Large intestine (tissue), 12 donors: ENCODE data around the gene OOSP1. TPM values are rescaled to one million over a fixed set of nuclear protein-coding genes. Genes with fewer than 3 reads are reported as not detected.
A peak's percentile ranks its signal among the peaks of the same experiment; 100 is the strongest.
"Not testable (repeated sequence)": the region's sequence is repeated elsewhere in the genome, so short reads cannot be mapped to it uniquely, and the experiment has no call there.

ENCODE experiments used
- DNase-seq, 2 donors: peaks; one replicate each; pipeline versions ENCODE4 v3.0.0 to v3.0.0-alpha.2; 2013
- H3K27ac ChIP-seq: one replicate; pipeline ENCODE4 v1.5.1; 2013; ENCODE audit warnings: low read length
- H3K27me3 ChIP-seq: 2 replicates; pipeline ENCODE4 v1.6.1; 2013; ENCODE audit warnings: low read length; ENCODE audit not compliant: control insufficient read depth, insufficient read depth
- H3K36me3 ChIP-seq: 2 replicates; pipeline ENCODE4 v1.6.1; 2013; ENCODE audit warnings: low read length; ENCODE audit not compliant: control insufficient read depth, insufficient read depth
- H3K4me1 ChIP-seq: one replicate; pipeline ENCODE4 v1.6.1; 2013; ENCODE audit warnings: low read length; ENCODE audit not compliant: control insufficient read depth, insufficient read depth
- H3K4me3 ChIP-seq: one replicate; pipeline ENCODE4 v1.5.1; 2013; ENCODE audit warnings: low read length
- H3K9me3 ChIP-seq: one replicate; pipeline ENCODE4 v1.6.1; 2013; ENCODE audit warnings: mild to moderate bottlenecking, low read depth, low read length, moderate library complexity; ENCODE audit not compliant: control insufficient read depth
- WGBS: methylation state at CpG from one replicate; pipeline ENCODE4 v1.1.5; 2013; ENCODE audit warnings: low lambda C conversion rate; ENCODE audit not compliant: insufficient coverage; 5-methylcytosine and 5-hydroxymethylcytosine counted together
- long read RNA-seq, 11 donors: transcript quantifications; one replicate each; lab custom pipeline, GENCODE V29; 2026
- polyA plus RNA-seq: library from polyadenylated mRNA; unstranded; fragments of 120-200 nt; gene quantifications from one replicate; pipeline ENCODE4 v1.2.1, GENCODE V29; 2013

The OOSP1 gene, protein sequence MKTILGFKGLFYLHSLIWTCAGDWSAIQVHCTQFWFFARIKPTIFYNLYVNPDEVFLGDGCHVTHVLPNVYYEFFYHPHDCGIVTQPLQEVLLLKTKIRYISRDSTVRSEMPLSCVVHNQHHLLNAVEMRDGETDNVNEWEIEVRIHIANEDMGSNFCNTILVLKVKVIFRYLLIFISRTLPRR
- polyA plus RNA-seq, result not detected
- long read RNA-seq, donor 1, result 0 reads
- long read RNA-seq, donor 2, result 0 reads
- long read RNA-seq, donor 3, result 0 reads
- long read RNA-seq, donor 4, result 0 reads
- long read RNA-seq, donor 5, result 0 reads
- long read RNA-seq, donor 6, result 0 reads
- long read RNA-seq, donor 7, result 0 reads
- long read RNA-seq, donor 8, result 0 reads
- long read RNA-seq, donor 9, result 0 reads
- long read RNA-seq, donor 10, result 0 reads
- long read RNA-seq, donor 11, result 0 reads

DNA sequence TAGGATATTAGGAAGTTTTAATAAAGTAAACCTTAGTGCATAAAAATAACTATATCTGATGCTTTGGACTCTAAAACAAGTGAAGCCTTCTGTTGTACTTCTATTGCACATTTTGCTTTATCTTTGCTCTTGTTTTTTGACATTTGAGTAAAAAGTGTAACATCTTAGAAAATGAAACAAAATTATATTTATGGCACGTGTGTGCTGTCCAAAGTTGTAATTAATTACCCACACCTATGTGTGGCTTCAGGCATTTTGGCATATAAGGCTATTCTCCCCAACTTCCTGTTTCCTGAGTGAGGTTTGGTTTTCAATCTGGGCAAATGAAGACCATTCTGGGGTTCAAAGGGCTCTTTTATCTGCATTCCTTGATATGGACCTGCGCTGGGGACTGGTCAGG lies at the start of gene OOSP1:
TSS of gene OOSP1 (plus strand) at position 301 of the 400 bp plus-strand sequence. CDS start at position 324, 23 bp downstream.
- Histone ChIP-seq H3K27ac (no peak within 1 kb of the TSS), H3K4me3 (no peak within 1 kb of the TSS), H3K4me1 (no peaks in the 10 kb centered on the region), H3K9me3 (no peaks in the 10 kb centered on the region), H3K36me3 (no peaks in the 10 kb centered on the region), H3K27me3 (no peaks in the 10 kb centered on the region)
- 50% methylated on average over 1 of the region's 2 CpGs for WGBS
- DNase-seq, result no peak

GRCh38 chr11:59891781-59892181 lies 46.5 kb upstream of the OOSP1 start:
- H3K27me3 ChIP-seq, result no peaks in the 10 kb centered on the region
- WGBS, result no CpG with 5 or more reads among the region's 4 CpGs
- no peak for DNase-seq
- H3K9me3 ChIP-seq, result no peaks in the 10 kb centered on the region
- no peak overlapping the region for H3K4me3 ChIP-seq
- no peaks in the 10 kb centered on the region for H3K4me1 ChIP-seq
- no peak overlapping the region for H3K27ac ChIP-seq
- no peaks in the 10 kb centered on the region for H3K36me3 ChIP-seq

DNA sequence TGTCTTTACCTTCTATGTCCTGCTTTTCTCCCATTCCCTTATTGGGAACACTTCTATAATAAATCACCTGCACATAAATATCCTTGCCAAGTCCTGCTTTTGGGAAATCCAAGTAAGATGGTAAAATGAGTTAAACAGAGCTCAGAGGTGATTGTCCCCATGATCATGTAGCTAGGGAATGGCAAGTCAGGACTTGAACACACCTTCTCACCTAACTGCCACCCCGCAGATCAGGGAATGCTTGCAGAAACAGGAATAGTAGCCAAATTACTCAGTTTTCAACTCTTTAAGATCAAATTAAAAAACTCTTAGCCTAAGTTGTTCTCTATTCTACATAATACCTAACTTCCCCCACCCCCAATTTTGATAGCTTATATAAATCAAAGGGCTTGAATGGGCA lies 43.6 kb upstream of the OOSP1 start:
- no peaks in the 10 kb centered on the region for H3K36me3 ChIP-seq
- no peak overlapping the region for H3K27ac ChIP-seq
- no CpG with 5 or more reads among the region's 1 CpG for WGBS
- DNase-seq, result no peak
- no peaks in the 10 kb centered on the region for H3K27me3 ChIP-seq
- peaks cover 4% of the 10 kb centered on the region for H3K9me3 ChIP-seq
- no peaks in the 10 kb centered on the region for H3K4me1 ChIP-seq
- no peak overlapping the region for H3K4me3 ChIP-seq

GRCh38 chr11:59898046-59898445 lies 40.2 kb upstream of the OOSP1 start:
- no peaks in the 10 kb centered on the region for H3K4me1 ChIP-seq
- no peak overlapping the region for H3K4me3 ChIP-seq
- H3K27ac ChIP-seq, result no peak overlapping the region
- no peaks in the 10 kb centered on the region for H3K36me3 ChIP-seq
- no CpG with 5 or more reads among the region's 31 CpGs for WGBS
- H3K9me3 ChIP-seq, result peaks cover 4% of the 10 kb centered on the region
- no peak for DNase-seq
- H3K27me3 ChIP-seq, result no peaks in the 10 kb centered on the region

GRCh38 chr11:59898650-59899049 lies 39.6 kb upstream of the OOSP1 start:
- 100% methylated on average over 3 of the region's 7 CpGs for WGBS
- H3K36me3 ChIP-seq, result no peaks in the 10 kb centered on the region
- peaks cover 4% of the 10 kb centered on the region for H3K9me3 ChIP-seq
- H3K4me3 ChIP-seq, result no peak overlapping the region
- no peak for DNase-seq
- H3K4me1 ChIP-seq, result no peaks in the 10 kb centered on the region
- no peaks in the 10 kb centered on the region for H3K27me3 ChIP-seq
- no peak overlapping the region for H3K27ac ChIP-seq

- Histone ChIP-seq H3K4me1 (no peaks in the 10 kb centered on the region), H3K27ac (no peak overlapping the region), H3K4me3 (no peak overlapping the region), H3K36me3 (no peaks in the 10 kb centered on the region), H3K27me3 (no peaks in the 10 kb centered on the region), H3K9me3 (peaks cover 4% of the 10 kb centered on the region)
- WGBS, result no CpG with 5 or more reads among the region's 11 CpGs
- DNase-seq, result no peak
These were observed 38.7 kb upstream of the OOSP1 start for GRCh38 chr11:59899532-59899931.

DNA sequence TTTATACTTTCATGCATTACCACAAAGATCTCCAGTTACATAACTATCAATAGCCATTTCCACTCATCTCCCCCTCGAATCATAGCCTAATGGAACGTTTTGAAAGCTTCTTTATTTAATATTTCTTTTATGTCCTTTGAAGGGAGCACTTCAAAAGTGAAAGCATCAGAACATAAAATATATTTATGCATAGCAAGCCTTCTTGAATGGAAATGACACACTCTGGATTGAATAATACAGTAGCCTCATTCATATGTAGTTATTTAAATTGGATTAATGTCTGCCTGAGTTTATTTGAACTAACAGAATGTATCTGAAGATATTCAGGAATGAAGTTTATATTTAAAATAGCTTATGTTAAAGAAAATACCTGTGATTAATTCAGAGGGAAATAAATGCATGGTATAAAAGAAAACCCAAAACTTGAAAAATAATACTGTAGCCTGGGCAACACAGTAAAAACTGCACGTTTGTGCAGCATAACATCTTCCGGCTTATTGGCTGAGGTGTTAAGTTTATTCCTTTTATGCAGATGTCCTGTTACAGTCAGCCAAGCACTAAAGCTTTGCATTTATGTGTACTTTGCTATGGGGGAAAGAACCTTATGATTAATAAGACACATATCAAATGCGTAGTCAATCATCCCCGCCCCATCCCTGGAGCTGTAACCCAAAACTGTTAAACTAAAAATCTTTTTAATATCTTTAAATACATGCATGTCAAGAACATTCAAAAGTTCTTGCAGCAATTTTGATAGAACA lies 37.7 kb upstream of the OOSP1 start:
- no peak for DNase-seq
- WGBS, result 76% methylated on average over 2 of the region's 6 CpGs

DNA sequence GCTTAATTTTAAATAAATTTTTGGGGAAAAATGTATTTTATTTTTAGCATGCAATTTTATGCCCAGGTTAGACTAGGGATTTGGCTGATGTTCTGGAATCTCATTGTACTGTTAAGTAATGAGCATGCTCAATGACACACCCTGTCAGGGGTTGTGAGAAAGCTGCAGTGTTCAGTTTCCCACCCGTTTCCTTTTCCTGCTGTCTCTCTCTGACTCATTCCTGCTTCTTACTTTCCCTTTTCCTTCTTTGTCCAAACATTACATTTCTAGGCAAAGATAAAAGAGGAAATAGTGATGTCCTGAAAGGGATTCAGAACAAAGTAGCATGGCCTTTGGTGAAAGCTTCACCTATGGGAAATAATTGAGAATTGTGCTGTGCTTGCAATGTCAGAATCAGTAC lies 36.9 kb upstream of the OOSP1 start:
- Histone ChIP-seq H3K27me3 (no peaks in the 10 kb centered on the region), H3K4me3 (no peak overlapping the region), H3K4me1 (no peaks in the 10 kb centered on the region), H3K36me3 (no peaks in the 10 kb centered on the region), H3K9me3 (peaks cover 4% of the 10 kb centered on the region), H3K27ac (no peak overlapping the region)
- 0% methylated on average over 1 of the region's 1 CpG for WGBS
- peak in 1 of 2 donors; percentile 24 for DNase-seq

More for the DNA sequence above, 37.7 kb upstream of the OOSP1 start:
- Histone ChIP-seq H3K27ac (no peak overlapping the region), H3K4me1 (no peaks in the 10 kb centered on the region), H3K36me3 (no peaks in the 10 kb centered on the region), H3K27me3 (no peaks in the 10 kb centered on the region), H3K9me3 (peaks cover 4% of the 10 kb centered on the region), H3K4me3 (no peak overlapping the region)

- not testable (repeated sequence) for H3K27me3 ChIP-seq, DNase-seq, H3K4me1 ChIP-seq, H3K36me3 ChIP-seq, H3K4me3 ChIP-seq, H3K9me3 ChIP-seq, H3K27ac ChIP-seq
- no CpG with 5 or more reads among the region's 2 CpGs for WGBS
These were observed 34.7 kb upstream of the OOSP1 start for GRCh38 chr11:59903569-59903968.

- H3K4me1 ChIP-seq, result no peaks in the 10 kb centered on the region
- no peak overlapping the region for H3K4me3 ChIP-seq
- no peaks in the 10 kb centered on the region for H3K36me3 ChIP-seq
- H3K27ac ChIP-seq, result no peak overlapping the region
- no peak for DNase-seq
- WGBS, result 100% methylated on average over 2 of the region's 2 CpGs
- no peaks in the 10 kb centered on the region for H3K27me3 ChIP-seq
- H3K9me3 ChIP-seq, result peaks cover 7% of the 10 kb centered on the region
These were observed 19.8 kb upstream of the OOSP1 start for GRCh38 chr11:59918480-59918879.
